Measurements from ENCODE around the gene GAREM1. TPM values are rescaled to one million over a fixed set of nuclear protein-coding genes. Genes with fewer than 3 reads are reported as not detected.

GAREM1 gene
- total and polyA plus RNA-seq, 8 donors: 2.5 to 60.3 (median 16.2) TPM

- Histone ChIP-seq H3K27ac (no peak overlapping the region), H3K4me3 (no peak overlapping the region), H3K36me3 (no peaks in the 10 kb centered on the region), H3K9me3 (no peaks in the 10 kb centered on the region), H3K27me3 (no peaks in the 10 kb centered on the region), H3K4me1 (peaks cover 0 to 17% (median 10%) of the 10 kb centered on the region in 4 donors)
- DNase-seq: no peak
- TF ChIP-seq EP300 (IDR thresholded peaks at IDR 0.05) (no peak), CTCF (IDR thresholded peaks at IDR 0.05) (no peak)
- intact Hi-C loops (cut with DNase I; ENCODE audit: low total_unique reads): no loop called here
- 76 to 86% (median 79%) methylated on average over 4 of the region's 4 CpGs for WGBS, 5 donors
Measured at GRCh38 chr18:32335228-32335627, 135.5 kb downstream of the GAREM1 start.

GRCh38 chr18:32333781-32334180 is 136.9 kb downstream of the GAREM1 start:
- no peaks in the 10 kb centered on the region for H3K27me3 ChIP-seq
- H3K36me3 ChIP-seq: no peaks in the 10 kb centered on the region
- intact Hi-C loops (cut with DNase I; ENCODE audit: low total_unique reads): no loop called here
- DNase-seq: no peak
- H3K4me1 ChIP-seq: peaks cover 0 to 15% (median 9%) of the 10 kb centered on the region in 4 donors
- 79 to 89% (median 82%) methylated on average over 7 of the region's 7 CpGs for WGBS, 5 donors
- H3K9me3 ChIP-seq: no peaks in the 10 kb centered on the region
- no peak for TF ChIP-seq EP300 (IDR thresholded peaks at IDR 0.05)
- no peak for TF ChIP-seq CTCF (IDR thresholded peaks at IDR 0.05)
- no peak for TF ChIP-seq POLR2A (IDR thresholded peaks at IDR 0.05)
- TF ChIP-seq POLR2AphosphoS5 (IDR thresholded peaks at IDR 0.05): no peak
- no peak overlapping the region for H3K27ac ChIP-seq
- H3K4me3 ChIP-seq: no peak overlapping the region

DNA sequence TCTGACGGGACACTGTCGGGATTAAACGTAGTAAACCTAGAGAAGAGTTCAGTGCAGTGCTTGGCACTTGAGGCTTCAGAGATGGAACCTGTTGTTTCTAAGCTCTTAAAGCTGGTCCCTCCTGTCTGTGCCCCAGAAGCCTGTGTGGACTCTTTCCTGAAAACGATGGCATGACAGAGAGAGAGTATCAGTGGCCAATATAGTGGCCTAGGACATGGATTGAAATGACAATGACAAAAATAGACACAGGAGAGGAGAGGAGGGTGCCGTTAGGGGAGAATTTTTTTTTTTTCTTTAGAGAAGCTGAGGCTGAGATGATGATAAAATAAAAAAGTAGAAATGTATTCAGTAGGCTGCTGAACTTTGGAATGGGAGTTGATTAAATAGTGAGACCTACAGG is 138.0 kb downstream of the GAREM1 start:
- Histone ChIP-seq H3K27ac (no peak overlapping the region), H3K9me3 (no peaks in the 10 kb centered on the region), H3K36me3 (no peaks in the 10 kb centered on the region), H3K4me3 (no peak overlapping the region), H3K27me3 (no peaks in the 10 kb centered on the region), H3K4me1 (peaks cover 0 to 24% (median 9%) of the 10 kb centered on the region in 4 donors)
- no peak for TF ChIP-seq POLR2AphosphoS5 (IDR thresholded peaks at IDR 0.05)
- TF ChIP-seq POLR2A (IDR thresholded peaks at IDR 0.05): no peak
- no peak for TF ChIP-seq EP300 (IDR thresholded peaks at IDR 0.05)
- TF ChIP-seq CTCF (IDR thresholded peaks at IDR 0.05): no peak
- intact Hi-C loops (cut with DNase I; ENCODE audit: low total_unique reads): no loop called here
- no peak for DNase-seq
- 84 to 93% (median 91%) methylated on average over 5 of the region's 5 CpGs for WGBS, 5 donors

GRCh38 chr18:32328974-32329373 is 141.7 kb downstream of the GAREM1 start:
- TF ChIP-seq CTCF (IDR thresholded peaks at IDR 0.05) (no peak), POLR2A (IDR thresholded peaks at IDR 0.05) (no peak), POLR2AphosphoS5 (IDR thresholded peaks at IDR 0.05) (no peak), EP300 (IDR thresholded peaks at IDR 0.05) (no peak)
- no peak for DNase-seq
- 93 to 96% (median 94%) methylated on average over 4 of the region's 4 CpGs for WGBS, 5 donors
- Histone ChIP-seq H3K9me3 (no peaks in the 10 kb centered on the region), H3K27ac (no peak overlapping the region), H3K36me3 (no peaks in the 10 kb centered on the region), H3K27me3 (no peaks in the 10 kb centered on the region), H3K4me1 (peaks cover 0 to 42% (median 13%) of the 10 kb centered on the region in 4 donors), H3K4me3 (no peak overlapping the region)
- intact Hi-C loops (cut with DNase I; ENCODE audit: low total_unique reads): no loop called here
